ENCODE data around the gene DTNBP1. TPM values are rescaled to one million over a fixed set of nuclear protein-coding genes. Genes with fewer than 3 reads are reported as not detected.

The DTNBP1 gene
- total and polyA plus RNA-seq, 11 donors: 7.0 to 38.4 (median 18.5) TPM

GRCh38 chr6:15533379-15534026 is 129.3 kb downstream of the DTNBP1 start:
- Histone ChIP-seq H3K4me1 (peaks cover 0 to 20% (median 10%) of the 10 kb centered on the region in 12 donors), H3K36me3 (peaks cover 0 to 39% (median 14%) of the 10 kb centered on the region in 9 donors), H3K27me3 (no peaks in the 10 kb centered on the region), H3K4me3 (no peak overlapping the region), H3K9me3 (no peaks in the 10 kb centered on the region), H3K27ac (no peak overlapping the region)
- TF ChIP-seq, protein P1, sequence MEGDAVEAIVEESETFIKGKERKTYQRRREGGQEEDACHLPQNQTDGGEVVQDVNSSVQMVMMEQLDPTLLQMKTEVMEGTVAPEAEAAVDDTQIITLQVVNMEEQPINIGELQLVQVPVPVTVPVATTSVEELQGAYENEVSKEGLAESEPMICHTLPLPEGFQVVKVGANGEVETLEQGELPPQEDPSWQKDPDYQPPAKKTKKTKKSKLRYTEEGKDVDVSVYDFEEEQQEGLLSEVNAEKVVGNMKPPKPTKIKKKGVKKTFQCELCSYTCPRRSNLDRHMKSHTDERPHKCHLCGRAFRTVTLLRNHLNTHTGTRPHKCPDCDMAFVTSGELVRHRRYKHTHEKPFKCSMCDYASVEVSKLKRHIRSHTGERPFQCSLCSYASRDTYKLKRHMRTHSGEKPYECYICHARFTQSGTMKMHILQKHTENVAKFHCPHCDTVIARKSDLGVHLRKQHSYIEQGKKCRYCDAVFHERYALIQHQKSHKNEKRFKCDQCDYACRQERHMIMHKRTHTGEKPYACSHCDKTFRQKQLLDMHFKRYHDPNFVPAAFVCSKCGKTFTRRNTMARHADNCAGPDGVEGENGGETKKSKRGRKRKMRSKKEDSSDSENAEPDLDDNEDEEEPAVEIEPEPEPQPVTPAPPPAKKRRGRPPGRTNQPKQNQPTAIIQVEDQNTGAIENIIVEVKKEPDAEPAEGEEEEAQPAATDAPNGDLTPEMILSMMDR (IDR thresholded peaks at IDR 0.05): no peak
- no peak for TF ChIP-seq POLR2A (IDR thresholded peaks at IDR 0.05)
- 84 to 96% (median 90%) methylated on average over 12 of the region's 12 CpGs for WGBS, 4 donors
- no peak for ATAC-seq
- DNase-seq: no peak
- intact Hi-C loops (cut with DNase I): no loop called here

- H3K9me3 ChIP-seq: no peaks in the 10 kb centered on the region
- H3K4me1 ChIP-seq: peaks cover 0 to 20% (median 10%) of the 10 kb centered on the region in 12 donors
- 91 to 94% (median 91%) methylated on average over 7 of the region's 7 CpGs for WGBS, 4 donors
- DNase-seq: no peak
- H3K36me3 ChIP-seq: peaks cover 0 to 48% (median 14%) of the 10 kb centered on the region in 9 donors
- TF ChIP-seq POLR2A (IDR thresholded peaks at IDR 0.05): no peak
- TF ChIP-seq, protein P1 (IDR thresholded peaks at IDR 0.05): no peak
- H3K27ac ChIP-seq: no peak overlapping the region
- H3K4me3 ChIP-seq: no peak overlapping the region
- no peaks in the 10 kb centered on the region for H3K27me3 ChIP-seq
- no peak for ATAC-seq
- intact Hi-C loops (cut with DNase I): no loop called here
Observed at GRCh38 chr6:15531973-15532372, 130.9 kb downstream of the DTNBP1 start.

DNA sequence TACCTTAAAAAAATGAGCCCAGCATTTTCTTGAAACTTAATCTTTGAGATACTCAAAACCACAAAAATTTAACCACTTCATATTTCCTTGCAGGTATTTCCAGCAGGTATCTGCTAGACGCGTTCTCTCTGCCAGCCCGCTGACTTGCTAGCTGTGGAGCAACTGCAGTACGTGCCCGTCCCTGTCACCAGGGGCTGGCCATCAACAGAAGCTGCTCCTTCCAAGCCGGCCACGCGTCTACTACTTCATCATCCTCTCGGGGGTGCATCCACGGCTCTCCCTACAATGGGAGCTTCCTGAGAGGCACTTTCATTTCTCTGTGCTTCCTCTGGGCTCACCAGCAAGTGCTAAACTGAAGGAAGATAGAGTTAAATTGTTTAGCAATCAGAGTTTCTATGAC is 132.4 kb downstream of the DTNBP1 start:
- H3K27me3 ChIP-seq: no peaks in the 10 kb centered on the region
- intact Hi-C loops (cut with DNase I): no loop called here
- H3K9me3 ChIP-seq: no peaks in the 10 kb centered on the region
- peaks cover 0 to 56% (median 20%) of the 10 kb centered on the region in 9 donors for H3K36me3 ChIP-seq
- 76 to 84% (median 81%) methylated on average over 10 of the region's 10 CpGs for WGBS, 4 donors
- no peak overlapping the region for H3K4me3 ChIP-seq
- peaks cover 0 to 6% (median 0%) of the 10 kb centered on the region in 12 donors for H3K4me1 ChIP-seq
- TF ChIP-seq, protein P1 (IDR thresholded peaks at IDR 0.05): no peak
- no peak for TF ChIP-seq POLR2A (IDR thresholded peaks at IDR 0.05)
- ATAC-seq (no peak), DNase-seq (no peak)
- no peak overlapping the region for H3K27ac ChIP-seq

- no peak overlapping the region for H3K4me3 ChIP-seq
- H3K36me3 ChIP-seq: peaks cover 0 to 66% (median 27%) of the 10 kb centered on the region in 9 donors
- no peaks in the 10 kb centered on the region for H3K27me3 ChIP-seq
- ATAC-seq (no peak), DNase-seq (no peak)
- intact Hi-C loops (cut with DNase I): no loop called here
- no peaks in the 10 kb centered on the region for H3K9me3 ChIP-seq
- no peak for TF ChIP-seq POLR2A (IDR thresholded peaks at IDR 0.05)
- TF ChIP-seq, protein P1 (IDR thresholded peaks at IDR 0.05): no peak
- WGBS, 4 donors: 95 to 99% (median 97%) methylated on average over 9 of the region's 9 CpGs
- H3K4me1 ChIP-seq: peaks cover 0 to 1% (median 0%) of the 10 kb centered on the region in 12 donors
- H3K27ac ChIP-seq: no peak overlapping the region
Observed at GRCh38 chr6:15528870-15529269, 134.0 kb downstream of the DTNBP1 start.
